PC-9 (cell line): ENCODE results near the gene GCNT2.
"Not testable (repeated sequence)": the region's sequence is repeated elsewhere in the genome, so short reads cannot be mapped to it uniquely, and the experiment has no call there.

Experiments
- CTCF ChIP-seq: fragments of 200-600 bp; sonication (generic); conservative IDR thresholded peaks from 2 replicates; pipeline ENCODE4 v1.6.1; 2017; ENCODE audit warnings: mixed run types, antibody characterized with exemption, mild to moderate bottlenecking, moderate library complexity
- EZH2 ChIP-seq: fragments of 200-600 bp; sonication (generic); IDR thresholded peaks from 2 replicates; pipeline ENCODE4 v1.8.0; 2017; ENCODE audit warnings: antibody characterized with exemption, low read depth

- not testable (repeated sequence) for TF ChIP-seq CTCF, EZH2
These were observed 1.8 kb upstream of the GCNT2 start for GRCh38 chr6:10519408-10519697.
